ENCODE results near the gene MAP4K5. TPM values are rescaled to one million over a fixed set of nuclear protein-coding genes. Genes with fewer than 3 reads are reported as not detected.

The MAP4K5 gene
- total RNA-seq, 1 experiment from 2014 or later, result 17.2 TPM

DNA sequence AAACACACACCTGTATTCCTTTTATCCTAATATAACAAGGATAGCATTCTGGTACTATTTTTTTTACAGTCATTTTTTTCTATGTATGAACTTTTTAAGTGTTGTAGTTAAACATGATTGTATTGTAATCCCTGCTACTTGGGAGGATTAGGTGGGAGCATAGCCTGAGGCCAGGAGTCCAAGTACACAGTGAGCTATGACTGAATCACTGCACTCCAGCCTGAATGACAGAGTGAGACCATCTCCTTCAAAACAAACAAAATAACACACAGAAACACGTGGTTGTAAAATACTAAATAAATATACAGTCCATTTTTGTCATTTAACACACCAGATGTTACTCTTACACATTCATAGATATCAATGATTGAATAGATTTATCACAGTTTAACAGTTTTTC, 56.9 kb downstream of the MAP4K5 start:
- no peak for DNase-seq
- Histone ChIP-seq H3K27me3 (ENCODE audit: control insufficient read depth, insufficient read depth, low read length) (no peaks in the 10 kb centered on the region), H3K36me3 (replicated peaks; ENCODE audit: control insufficient read depth, insufficient read depth, low read length) (peaks cover 2% of the 10 kb centered on the region), H3K4me3 (ENCODE audit: insufficient read depth, low read depth, low read length) (no peak overlapping the region)

DNA sequence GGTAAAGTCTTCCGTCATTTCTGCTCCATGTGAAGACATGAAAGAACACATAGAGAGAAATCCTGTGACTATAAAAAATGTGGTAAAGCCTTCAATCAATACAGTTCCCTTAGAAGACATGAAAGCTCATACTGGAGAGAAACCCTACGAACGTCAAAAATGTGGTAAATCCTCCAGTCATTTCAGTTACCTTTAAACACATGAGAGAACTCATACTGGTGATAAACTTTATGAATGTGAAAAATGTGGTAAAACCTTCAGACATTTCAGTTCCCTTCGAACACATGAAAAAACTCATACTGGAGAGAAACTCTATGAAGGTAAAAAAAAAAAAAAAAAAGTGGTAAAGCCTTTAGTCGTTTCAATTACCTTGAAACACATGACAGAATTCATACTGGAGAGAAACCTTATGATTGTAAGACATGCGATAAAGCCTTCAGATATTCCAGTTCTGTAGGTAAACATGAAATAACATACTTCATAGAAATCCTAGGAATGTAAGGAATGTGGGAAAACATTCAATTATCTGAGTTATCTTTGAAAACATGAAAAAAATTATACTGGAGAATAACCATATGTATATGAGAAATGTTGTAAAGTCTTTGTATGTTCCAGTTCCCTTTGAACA, 60.4 kb downstream of the MAP4K5 start:
- H3K36me3 ChIP-seq (replicated peaks; ENCODE audit: control insufficient read depth, insufficient read depth, low read length), result peaks cover 3% of the 10 kb centered on the region
- no peak overlapping the region for H3K4me3 ChIP-seq (ENCODE audit: insufficient read depth, low read depth, low read length)
- no peaks in the 10 kb centered on the region for H3K27me3 ChIP-seq (ENCODE audit: control insufficient read depth, insufficient read depth, low read length)
- DNase-seq, result no peak

DNA sequence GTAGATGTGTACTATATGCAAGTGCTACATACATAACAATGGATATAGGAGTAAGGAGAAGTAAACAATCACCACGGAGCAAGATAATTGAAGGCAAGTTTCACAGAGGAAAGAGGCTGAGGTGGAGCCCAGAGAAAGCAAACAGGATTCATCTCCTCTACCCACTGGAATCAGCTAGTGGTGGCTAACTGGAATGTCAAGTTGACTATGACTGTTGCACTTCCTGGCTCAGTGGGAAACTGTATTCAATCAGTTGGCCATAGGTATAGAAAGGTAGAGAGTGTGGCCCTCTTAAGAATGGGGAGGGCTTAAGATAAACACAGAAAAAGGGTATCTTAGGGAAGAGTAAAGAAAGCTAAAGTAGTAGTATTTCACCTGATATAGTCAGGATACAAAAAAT, 62.4 kb downstream of the MAP4K5 start:
- DNase-seq, result peak; percentile 2

DNA sequence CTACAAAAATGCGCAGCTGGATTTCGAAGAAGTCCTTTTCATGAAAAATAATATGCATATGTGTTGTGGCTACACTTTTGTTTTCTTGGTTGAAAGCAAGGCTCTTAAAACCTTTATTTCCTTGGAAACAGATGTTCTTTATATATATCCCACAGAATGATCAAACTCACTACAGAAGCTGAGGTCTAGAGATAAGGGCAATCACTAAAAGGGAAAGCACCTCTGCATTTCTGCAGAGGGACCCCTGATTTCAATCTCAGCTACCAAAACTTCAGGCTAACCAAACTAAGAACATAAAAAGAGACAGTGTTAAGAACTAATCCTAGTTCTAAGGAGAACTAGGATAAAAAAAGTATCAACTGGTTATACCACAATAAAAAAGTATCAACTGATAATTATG, 70.3 kb downstream of the MAP4K5 start:
- Histone ChIP-seq H3K4me3 (ENCODE audit: insufficient read depth, low read depth, low read length) (no peak overlapping the region), H3K27me3 (ENCODE audit: control insufficient read depth, insufficient read depth, low read length) (no peaks in the 10 kb centered on the region), H3K36me3 (replicated peaks; ENCODE audit: control insufficient read depth, insufficient read depth, low read length) (peaks cover 1% of the 10 kb centered on the region)
- DNase-seq, result no peak

More for the DNA sequence above, 62.4 kb downstream of the MAP4K5 start:
- no peaks in the 10 kb centered on the region for H3K27me3 ChIP-seq (ENCODE audit: control insufficient read depth, insufficient read depth, low read length)
- H3K36me3 ChIP-seq (replicated peaks; ENCODE audit: control insufficient read depth, insufficient read depth, low read length), result peaks cover 5% of the 10 kb centered on the region
- H3K4me3 ChIP-seq (ENCODE audit: insufficient read depth, low read depth, low read length), result no peak overlapping the region

DNA sequence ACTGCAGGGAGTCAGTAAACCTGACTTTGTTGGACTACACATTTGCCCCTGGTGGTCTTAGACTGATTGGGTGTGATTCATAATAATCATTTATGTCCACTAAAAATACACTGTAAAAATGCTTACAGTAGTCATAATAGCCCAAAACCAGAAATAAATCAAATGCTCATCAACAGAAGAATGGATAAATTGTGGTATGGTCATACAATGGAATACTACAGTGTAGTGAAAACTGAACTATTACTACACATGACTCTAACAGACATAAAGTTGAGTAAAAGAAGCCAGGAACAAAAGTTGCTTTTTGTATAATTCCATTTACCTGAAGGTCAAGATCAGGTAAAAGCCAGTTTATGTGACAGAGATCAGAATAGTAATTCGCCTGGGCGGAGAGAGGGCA, 78.5 kb downstream of the MAP4K5 start:
- no peak overlapping the region for H3K4me3 ChIP-seq (ENCODE audit: insufficient read depth, low read depth, low read length)
- DNase-seq, result no peak
- H3K27me3 ChIP-seq (ENCODE audit: control insufficient read depth, insufficient read depth, low read length), result no peaks in the 10 kb centered on the region
- no peaks in the 10 kb centered on the region; the same call in 1 of the 2 replicates for H3K36me3 ChIP-seq (replicated peaks; ENCODE audit: control insufficient read depth, insufficient read depth, low read length)

DNA sequence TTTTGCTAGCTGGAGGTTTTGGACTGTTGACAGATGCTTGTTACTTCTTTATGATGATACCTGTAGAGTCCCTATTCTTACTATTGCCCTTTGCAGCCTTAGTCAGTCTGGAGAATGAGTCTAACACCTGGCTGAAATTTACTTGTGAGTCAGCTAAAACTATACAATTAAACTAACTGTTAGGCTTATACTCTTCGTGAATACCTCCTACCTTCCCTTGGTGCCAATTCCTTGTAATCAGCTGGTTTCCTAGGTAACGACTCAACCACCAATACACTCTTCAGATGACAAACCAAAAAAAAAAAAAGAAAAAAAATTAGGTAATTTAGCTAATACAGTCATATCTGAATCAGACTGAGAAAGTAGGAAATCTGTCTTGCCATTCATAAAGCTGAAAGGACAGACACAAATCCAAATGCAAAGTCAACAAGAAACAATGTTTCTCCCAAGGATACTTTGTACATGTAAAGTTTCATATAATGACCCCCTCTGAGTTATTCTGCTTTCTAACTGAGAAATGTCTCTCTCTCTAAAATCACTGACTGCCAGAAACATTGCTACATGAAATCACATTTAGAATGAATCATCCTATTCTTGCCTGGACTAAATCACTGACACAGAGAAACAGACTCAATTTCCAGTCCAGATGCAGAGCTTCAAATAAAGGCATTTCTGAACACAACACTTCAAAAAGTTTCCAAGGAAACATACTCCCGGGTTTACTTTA, 79.2 kb downstream of the MAP4K5 start:
- Histone ChIP-seq H3K27me3 (ENCODE audit: control insufficient read depth, insufficient read depth, low read length) (no peaks in the 10 kb centered on the region), H3K36me3 (replicated peaks; ENCODE audit: control insufficient read depth, insufficient read depth, low read length) (no peaks in the 10 kb centered on the region; the same call in 1 of the 2 replicates), H3K4me3 (ENCODE audit: insufficient read depth, low read depth, low read length) (no peak overlapping the region)
- no peak for DNase-seq

DNA sequence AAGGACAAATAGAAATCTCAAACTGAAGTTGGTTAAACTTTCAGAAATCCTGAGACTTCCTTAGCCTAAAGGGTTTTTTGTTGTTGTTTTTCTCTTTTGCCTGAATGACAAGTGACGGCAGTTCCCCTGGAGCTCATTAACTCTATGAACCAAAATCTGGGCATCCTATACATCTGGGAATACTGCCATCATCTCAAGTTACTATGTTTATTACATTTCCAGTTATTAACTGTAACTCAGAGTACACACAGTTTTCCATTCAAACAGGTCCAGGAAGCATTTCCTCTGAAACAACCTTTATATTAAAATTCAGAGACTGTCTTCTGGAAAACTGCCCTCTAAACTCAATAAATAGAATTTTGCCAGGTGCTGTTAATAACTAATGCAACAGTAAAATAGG, 80.1 kb downstream of the MAP4K5 start:
- no peak for DNase-seq
- Histone ChIP-seq H3K36me3 (replicated peaks; ENCODE audit: control insufficient read depth, insufficient read depth, low read length) (no peaks in the 10 kb centered on the region; the same call in 1 of the 2 replicates), H3K4me3 (ENCODE audit: insufficient read depth, low read depth, low read length) (no peak overlapping the region), H3K27me3 (ENCODE audit: control insufficient read depth, insufficient read depth, low read length) (no peaks in the 10 kb centered on the region)

DNA sequence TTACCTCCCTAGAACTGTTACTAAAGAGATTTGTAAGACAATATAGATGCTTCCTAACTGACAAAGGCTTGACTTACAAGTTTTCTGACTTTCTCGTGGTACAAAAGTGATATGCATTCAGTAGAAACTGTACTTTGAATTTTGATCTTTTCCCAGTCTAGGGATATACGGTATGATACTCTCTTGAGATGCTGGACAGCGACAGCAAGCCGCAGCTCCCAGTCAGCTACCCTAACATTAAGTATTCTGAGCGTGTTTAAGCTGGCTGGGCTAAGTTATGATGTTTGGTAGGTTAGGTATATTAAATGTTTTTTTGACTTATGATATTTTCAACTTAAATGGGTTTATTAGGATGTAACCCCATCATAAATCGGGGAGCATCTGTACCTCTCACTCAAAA, 80.5 kb downstream of the MAP4K5 start:
- no peak for DNase-seq
- H3K27me3 ChIP-seq (ENCODE audit: control insufficient read depth, insufficient read depth, low read length), result no peaks in the 10 kb centered on the region
- no peak overlapping the region for H3K4me3 ChIP-seq (ENCODE audit: insufficient read depth, low read depth, low read length)
- no peaks in the 10 kb centered on the region; the same call in 1 of the 2 replicates for H3K36me3 ChIP-seq (replicated peaks; ENCODE audit: control insufficient read depth, insufficient read depth, low read length)

DNA sequence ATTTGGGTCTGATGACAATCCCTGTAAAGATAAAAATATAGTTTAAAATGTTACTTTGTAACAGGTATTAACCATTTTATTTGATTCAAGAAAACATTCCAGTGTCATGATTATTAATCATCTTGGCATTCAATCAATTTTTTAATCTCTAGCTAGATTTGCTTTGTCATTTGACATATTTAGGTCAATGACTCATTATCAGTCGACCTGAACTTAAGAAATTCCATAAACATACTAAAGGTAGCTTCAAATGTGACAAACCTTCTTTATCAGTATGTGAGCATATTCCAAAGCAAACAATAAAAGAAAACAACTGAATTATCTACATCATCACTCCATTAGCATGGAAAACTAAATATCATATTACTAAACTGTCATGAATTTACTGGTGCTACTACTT, 84.9 kb downstream of the MAP4K5 start:
- Histone ChIP-seq H3K36me3 (replicated peaks; ENCODE audit: control insufficient read depth, insufficient read depth, low read length) (peaks cover 2% of the 10 kb centered on the region; the same call in 1 of the 2 replicates), H3K4me3 (ENCODE audit: insufficient read depth, low read depth, low read length) (no peak overlapping the region), H3K27me3 (ENCODE audit: control insufficient read depth, insufficient read depth, low read length) (no peaks in the 10 kb centered on the region)
- DNase-seq, result no peak

DNA sequence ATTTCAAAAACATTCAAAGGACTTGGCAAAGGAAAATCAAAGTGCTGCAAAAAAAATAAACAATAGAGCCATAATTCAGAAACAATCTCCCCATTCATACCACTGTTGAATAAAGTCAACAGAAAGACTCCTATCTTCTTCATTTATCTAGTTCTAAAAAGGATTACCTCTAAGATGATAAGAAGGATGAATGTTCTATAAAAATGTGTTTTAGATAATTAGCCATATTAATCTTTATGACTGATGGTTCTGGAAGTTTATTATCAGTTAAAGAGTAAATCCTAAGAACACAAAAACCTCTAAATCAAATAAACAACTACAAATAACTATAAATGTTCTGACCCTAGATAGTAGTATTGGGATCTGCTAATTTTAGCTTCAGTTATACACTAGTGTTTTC, 97.8 kb downstream of the MAP4K5 start:
- no peak for DNase-seq
- Histone ChIP-seq H3K36me3 (replicated peaks; ENCODE audit: control insufficient read depth, insufficient read depth, low read length) (peaks cover 9% of the 10 kb centered on the region), H3K27me3 (ENCODE audit: control insufficient read depth, insufficient read depth, low read length) (no peaks in the 10 kb centered on the region), H3K4me3 (ENCODE audit: insufficient read depth, low read depth, low read length) (no peak overlapping the region)

DNA sequence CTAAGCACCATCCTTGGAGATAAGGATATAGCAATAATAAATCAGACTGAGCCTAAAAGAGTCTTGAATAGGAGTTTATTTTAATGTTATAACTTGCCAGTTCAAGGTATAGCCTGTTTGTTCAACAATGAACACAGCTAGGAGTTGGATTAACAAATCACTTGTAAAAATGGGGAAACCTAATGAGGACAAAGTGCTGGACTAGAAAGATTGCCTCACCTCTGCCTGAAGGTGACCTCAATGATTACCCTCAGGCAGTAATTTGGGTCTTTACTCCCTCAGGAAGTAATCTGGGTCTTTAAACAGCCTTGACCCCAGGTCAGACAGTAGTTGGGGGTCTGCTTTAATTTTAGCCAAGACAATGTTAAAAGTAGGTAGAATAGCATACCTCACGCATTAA, 100.2 kb downstream of the MAP4K5 start:
- H3K36me3 ChIP-seq (replicated peaks; ENCODE audit: control insufficient read depth, insufficient read depth, low read length), result peaks cover 7% of the 10 kb centered on the region
- H3K27me3 ChIP-seq (ENCODE audit: control insufficient read depth, insufficient read depth, low read length), result no peaks in the 10 kb centered on the region
- no peak overlapping the region for H3K4me3 ChIP-seq (ENCODE audit: insufficient read depth, low read depth, low read length)
- no peak for DNase-seq

DNA sequence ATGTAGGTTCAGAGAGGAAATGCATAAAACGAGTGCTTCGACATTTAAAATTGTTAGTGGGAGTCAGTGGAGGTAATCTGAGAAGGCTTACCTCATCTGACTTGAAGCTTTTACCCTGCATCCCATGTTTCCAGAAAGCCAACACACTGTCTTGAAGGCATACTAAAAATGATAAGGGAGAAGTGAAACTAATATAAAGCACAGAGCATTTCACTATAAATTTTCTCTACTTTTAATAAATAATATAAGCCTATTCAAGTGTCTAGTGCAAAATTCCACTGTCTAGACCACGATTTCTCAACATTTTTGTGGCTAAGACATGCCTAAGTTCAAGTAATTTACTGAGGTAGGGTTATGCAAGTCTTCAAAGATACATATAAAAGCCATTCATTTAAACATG, 106.6 kb downstream of the MAP4K5 start:
- H3K4me3 ChIP-seq (ENCODE audit: insufficient read depth, low read depth, low read length), result no peak overlapping the region

DNA sequence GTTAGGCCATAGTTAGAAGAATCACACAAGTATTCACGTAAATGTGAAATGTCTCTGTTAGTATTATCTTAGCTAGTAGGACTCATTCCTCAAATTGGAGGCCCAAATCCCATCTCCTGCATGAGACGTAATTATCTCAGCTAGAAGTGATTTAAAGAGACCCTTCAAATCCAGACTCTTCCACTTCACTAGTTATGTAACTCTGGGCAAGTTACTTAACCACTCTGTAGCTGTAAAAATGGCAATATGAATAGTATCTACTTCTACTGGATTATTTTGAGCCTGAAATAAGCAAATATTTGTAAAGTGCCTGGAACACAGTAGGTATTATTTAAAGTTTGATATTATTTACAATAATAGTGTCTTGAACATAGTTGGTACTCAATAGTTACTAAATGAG, 107.3 kb downstream of the MAP4K5 start:
- no peak for DNase-seq
- Histone ChIP-seq H3K36me3 (replicated peaks; ENCODE audit: control insufficient read depth, insufficient read depth, low read length) (peaks cover 6% of the 10 kb centered on the region), H3K27me3 (ENCODE audit: control insufficient read depth, insufficient read depth, low read length) (no peaks in the 10 kb centered on the region), H3K4me3 (ENCODE audit: insufficient read depth, low read depth, low read length) (no peak overlapping the region)

More for the DNA sequence above, 106.6 kb downstream of the MAP4K5 start:
- H3K36me3 ChIP-seq (replicated peaks; ENCODE audit: control insufficient read depth, insufficient read depth, low read length), result peaks cover 5% of the 10 kb centered on the region
- H3K27me3 ChIP-seq (ENCODE audit: control insufficient read depth, insufficient read depth, low read length), result no peaks in the 10 kb centered on the region
- no peak for DNase-seq

DNA sequence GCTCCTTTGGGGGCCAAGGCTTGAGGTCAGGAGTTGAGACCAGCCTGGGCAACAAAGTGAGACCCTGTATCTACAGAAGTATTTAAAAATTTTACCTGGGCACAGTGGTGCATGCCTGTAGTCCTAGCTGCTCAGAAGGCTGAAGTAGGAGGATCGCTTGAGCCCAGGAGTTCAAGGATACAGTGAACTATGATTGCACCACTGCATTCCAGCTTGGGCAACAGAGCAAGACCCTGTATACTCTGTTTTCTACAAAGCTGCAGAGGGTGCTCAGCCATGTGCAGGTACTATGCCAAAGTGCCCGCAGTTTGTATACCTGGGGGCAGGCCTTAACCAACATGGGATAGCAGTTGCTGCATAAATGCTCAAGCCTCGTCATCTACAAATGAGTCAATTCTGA, 108.8 kb downstream of the MAP4K5 start:
- Histone ChIP-seq H3K4me3 (ENCODE audit: insufficient read depth, low read depth, low read length) (no peak overlapping the region), H3K36me3 (replicated peaks; ENCODE audit: control insufficient read depth, insufficient read depth, low read length) (peaks cover 6% of the 10 kb centered on the region), H3K27me3 (ENCODE audit: control insufficient read depth, insufficient read depth, low read length) (no peaks in the 10 kb centered on the region)
- DNase-seq, result no peak

DNA sequence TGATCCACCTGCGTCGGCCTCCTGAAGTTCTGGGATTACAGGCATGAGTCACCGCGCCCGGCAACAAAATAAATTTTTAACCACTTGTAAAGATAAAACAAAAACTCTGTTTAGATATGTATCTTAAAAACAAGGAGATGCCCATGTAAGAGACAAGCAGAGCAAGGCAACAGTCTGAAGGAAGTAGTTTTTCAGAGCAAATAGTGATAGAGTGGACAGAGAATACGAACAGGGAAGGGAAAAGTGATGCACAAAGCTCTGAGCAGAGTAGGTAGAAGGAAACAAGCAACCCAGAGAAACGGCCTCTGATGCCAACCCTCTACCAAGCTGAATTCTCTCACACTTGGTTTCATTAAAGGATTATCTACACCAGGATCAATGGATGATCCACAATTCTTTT, 110.9 kb downstream of the MAP4K5 start:
- DNase-seq, result no peak
- Histone ChIP-seq H3K27me3 (ENCODE audit: control insufficient read depth, insufficient read depth, low read length) (no peaks in the 10 kb centered on the region), H3K36me3 (replicated peaks; ENCODE audit: control insufficient read depth, insufficient read depth, low read length) (peaks cover 8% of the 10 kb centered on the region), H3K4me3 (ENCODE audit: insufficient read depth, low read depth, low read length) (no peak overlapping the region)
